Fibroblast of the conjunctiva (primary cell): ENCODE measurements around the gene PTPRD.
"Not testable (repeated sequence)": the region's sequence is repeated elsewhere in the genome, so short reads cannot be mapped to it uniquely, and the experiment has no call there.

Source experiments
- DNase-seq: peaks from one replicate; pipeline ENCODE4 v3.0.0-alpha.2; 2010; ENCODE audit warnings: low read depth

The PTPRD gene

GRCh38 chr9:9963841-9964240 lies 649.0 kb downstream of the PTPRD start:
- no peak for DNase-seq

DNA sequence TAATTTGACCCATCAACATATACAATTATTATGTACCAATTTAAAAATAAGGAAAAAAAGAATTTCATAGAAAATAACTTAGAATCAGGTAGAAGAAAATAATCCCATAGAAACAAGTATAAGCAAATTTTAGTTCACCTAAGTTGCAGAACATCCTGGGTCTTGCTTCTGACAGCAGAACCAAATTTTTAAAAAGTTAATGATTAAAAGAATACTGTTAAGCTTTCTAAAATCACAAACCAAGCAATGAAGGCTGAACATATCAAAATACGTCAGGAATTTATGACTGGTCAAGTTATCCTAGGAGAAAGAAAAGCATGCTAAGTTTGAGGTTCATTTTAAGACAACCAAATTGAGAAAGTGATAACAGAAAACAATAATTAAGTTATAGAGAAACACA lies 650.9 kb downstream of the PTPRD start:
- no peak for DNase-seq

DNA sequence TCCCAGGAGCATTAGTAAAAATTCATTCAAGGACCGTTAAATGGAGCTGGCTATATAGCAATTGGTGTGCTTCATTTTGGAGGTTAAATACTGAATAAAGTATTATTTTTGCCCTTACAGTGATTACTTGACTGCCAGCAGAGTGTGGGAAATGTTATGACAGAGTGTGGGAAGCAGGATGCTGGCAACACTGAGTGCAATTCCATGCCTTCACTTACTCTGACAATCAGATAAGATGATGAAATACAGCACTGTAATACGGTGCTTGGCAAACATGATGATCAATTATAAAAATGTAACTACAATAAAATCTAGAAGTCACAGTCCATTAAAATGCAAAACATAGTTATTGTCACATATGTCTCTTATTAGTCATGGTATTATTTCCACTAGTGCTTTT lies 651.3 kb downstream of the PTPRD start:
- DNase-seq = no peak

- no peak for DNase-seq
These were observed 661.1 kb downstream of the PTPRD start for GRCh38 chr9:9951556-9952160.

DNA sequence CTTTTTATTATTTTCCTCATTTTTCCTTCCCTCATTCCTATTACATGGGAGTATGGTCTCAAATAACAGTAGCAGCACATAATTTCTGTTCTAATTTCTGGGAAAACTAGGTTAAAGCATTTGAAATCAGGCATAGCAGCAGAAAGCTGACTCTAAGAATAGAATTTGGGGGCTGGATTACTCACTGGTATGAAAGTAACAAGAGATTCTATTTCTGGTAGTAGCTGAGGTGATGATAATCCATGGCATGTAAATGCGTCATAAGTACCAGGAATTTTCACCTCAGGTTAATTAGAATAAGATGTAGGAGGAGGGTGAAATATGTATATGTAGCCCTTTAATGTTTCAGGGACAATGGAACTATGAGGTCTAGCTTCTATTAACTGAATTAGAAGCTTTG lies 662.0 kb downstream of the PTPRD start:
- no peak for DNase-seq

- DNase-seq = no peak
These were observed 662.8 kb downstream of the PTPRD start for GRCh38 chr9:9949978-9950377.

DNA sequence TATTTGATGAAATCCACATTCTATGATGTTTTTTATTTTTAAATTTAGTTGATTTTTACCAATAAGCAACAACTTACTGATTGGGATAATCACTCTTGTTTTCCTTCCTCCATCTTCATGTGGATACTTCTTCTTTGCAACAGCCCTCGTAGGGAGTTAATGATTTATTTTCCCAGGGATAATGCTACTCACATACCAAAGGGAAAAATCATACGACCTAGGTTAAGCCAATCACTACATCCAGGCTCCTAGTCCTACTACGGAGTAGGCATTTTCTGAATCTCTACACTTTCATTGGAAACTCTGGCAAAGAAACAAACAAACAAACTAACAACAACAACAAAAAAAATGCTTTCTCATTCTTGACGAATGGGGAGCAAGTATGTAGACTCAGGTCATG lies 663.4 kb downstream of the PTPRD start:
- no peak for DNase-seq

DNA sequence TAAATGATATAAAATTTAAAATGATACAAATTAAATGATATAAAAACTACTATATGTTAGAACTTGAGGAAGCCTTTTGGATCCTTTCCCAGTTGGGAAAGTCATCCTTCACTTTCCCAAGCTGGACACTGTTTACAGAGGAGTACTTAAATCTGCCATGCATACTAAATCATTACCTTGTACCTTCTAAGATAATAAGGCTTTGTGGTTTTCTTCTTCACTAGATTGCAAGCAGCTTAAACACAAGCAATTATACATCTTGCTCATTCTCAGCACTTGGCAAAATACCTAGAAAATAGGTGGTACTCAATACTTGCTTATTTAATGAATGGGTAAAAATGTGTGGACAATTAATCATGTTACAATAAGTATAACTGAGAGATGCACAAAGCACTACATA lies 666.8 kb downstream of the PTPRD start:
- DNase-seq = no peak

DNA sequence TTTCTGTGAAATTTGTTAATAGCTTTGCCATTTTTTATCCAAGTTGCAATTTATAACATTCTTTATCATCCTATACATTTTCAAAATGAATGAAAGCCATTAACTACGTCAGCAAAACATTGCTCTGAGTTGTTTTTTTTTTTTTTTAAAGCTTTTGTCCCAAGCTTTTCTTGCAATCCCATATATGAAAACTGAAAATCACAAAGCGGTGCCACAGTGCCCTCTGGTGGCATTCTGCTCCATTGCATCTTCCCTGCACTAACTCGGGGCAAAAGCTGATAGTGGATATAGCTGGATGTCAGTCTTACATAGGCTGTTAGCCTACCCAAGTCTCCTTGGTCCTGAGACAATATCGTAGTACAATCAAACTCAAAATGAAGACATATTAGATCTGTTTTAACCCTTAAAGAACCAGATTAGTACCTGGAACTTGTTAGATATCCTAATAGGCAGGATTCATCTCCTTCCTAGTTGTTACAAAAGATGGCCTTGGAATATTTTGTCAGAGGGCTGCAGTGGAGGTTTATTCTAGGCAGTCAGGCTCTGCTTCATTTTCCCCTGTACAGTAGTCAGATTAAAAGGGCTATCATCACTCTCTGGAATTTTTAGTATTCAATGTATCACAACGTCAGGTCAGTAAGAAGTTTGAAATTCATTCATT lies 669.9 kb downstream of the PTPRD start:
- peak; percentile 23 for DNase-seq

DNA sequence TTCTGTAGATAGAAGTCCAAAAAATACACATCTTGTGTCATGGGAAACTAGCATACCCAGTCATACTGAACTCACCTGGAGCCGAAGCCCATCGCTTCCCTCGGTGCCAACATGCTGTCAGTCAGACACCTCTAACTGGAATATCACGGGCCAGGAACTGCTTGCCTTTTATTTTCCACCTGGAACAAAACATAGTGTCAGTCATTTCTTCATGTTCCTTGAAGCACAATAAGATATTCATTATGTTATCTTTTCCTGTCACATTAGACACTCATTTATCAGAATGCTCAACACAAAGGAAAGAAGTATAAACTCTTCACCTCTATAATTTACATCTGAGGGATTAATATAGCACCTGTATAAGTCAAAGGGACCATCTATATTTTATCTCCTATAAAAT lies 674.4 kb downstream of the PTPRD start:
- DNase-seq = no peak

GRCh38 chr9:9931464-9931863 lies 681.3 kb downstream of the PTPRD start:
- DNase-seq = not testable (repeated sequence)

DNA sequence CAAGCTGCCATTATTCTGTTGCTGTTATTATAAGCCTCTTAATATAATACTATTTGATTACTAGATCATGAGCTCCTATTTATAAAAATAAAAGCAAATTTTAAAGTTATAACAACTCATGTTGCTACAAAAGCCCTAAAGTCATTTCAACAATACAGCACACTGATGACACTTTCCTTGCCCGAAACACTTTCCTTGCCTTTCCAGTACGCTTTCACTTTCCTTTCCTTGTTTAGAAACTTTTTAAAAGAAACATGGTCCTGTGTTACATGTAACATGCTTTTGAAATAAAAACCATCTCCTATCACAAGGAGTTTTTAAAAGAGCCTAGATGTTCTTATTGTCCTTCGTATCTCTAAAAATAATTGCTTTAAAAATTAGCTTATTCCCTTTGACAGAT lies 688.4 kb downstream of the PTPRD start:
- no peak for DNase-seq

DNA sequence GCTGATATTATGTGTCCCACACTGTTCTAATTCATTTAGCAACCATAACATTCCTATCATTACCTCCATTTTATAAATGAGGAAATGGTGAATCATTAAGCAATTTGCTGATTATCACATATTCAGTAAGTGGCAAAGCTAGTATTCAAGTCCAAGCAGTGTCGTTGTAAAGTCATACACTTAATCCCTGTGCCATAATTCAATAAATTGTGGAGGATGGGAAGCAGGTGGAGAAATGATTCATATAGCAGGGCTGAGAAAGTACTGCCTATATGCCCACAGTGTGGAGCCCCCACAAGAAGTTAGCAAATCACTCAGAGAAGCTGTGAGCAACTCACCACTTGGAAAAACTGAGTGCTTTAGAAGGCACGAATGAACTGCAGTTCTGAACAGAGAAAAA lies 691.0 kb downstream of the PTPRD start:
- DNase-seq = no peak

- no peak for DNase-seq
These were observed 692.3 kb downstream of the PTPRD start for GRCh38 chr9:9920425-9921060.

GRCh38 chr9:9919174-9919775 lies 693.5 kb downstream of the PTPRD start:
- no peak for DNase-seq

DNA sequence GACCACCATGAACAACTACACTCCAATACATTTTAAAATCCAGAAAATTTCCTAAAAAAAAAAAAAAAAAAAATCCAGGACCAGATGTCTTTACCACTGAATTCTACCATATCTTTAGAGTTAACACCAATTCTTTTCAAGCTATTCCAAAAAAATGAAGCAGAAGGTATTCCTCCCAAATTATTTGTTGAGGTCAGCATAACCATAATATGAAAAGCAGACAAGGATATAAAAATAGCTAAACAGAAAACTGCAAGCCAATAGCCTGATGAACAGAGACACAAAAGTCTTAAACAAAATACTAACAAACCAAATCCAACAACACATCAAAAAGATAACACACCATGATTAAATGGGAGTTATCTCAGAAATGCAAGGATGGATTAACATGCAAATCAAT lies 695.4 kb downstream of the PTPRD start:
- no peak for DNase-seq

- DNase-seq = no peak
These were observed 698.6 kb downstream of the PTPRD start for GRCh38 chr9:9914174-9914573.

- no peak for DNase-seq
These were observed 699.4 kb downstream of the PTPRD start for GRCh38 chr9:9913276-9913832.

DNA sequence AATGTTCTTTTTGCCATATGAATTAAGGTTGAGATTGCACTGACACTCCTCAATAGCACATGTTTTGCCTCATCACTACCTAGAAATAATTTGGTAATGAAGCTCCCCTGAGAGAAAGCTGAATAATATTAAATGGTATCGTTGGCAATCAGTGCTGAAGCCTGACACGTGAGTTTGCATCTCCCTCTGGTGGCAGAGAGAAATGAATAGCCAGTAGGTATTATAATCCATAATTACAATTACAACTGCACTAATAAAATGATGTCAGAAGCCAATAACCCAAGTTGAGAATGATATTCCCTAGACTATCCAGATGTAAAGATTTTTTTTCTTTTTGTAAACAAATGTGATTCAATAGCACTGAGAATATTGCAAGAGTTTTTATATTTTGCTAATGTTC lies 700.3 kb downstream of the PTPRD start:
- DNase-seq = no peak

- no peak for DNase-seq
These were observed 707.1 kb downstream of the PTPRD start for GRCh38 chr9:9905736-9906135.

GRCh38 chr9:9904041-9904440 lies 708.8 kb downstream of the PTPRD start:
- no peak for DNase-seq

DNA sequence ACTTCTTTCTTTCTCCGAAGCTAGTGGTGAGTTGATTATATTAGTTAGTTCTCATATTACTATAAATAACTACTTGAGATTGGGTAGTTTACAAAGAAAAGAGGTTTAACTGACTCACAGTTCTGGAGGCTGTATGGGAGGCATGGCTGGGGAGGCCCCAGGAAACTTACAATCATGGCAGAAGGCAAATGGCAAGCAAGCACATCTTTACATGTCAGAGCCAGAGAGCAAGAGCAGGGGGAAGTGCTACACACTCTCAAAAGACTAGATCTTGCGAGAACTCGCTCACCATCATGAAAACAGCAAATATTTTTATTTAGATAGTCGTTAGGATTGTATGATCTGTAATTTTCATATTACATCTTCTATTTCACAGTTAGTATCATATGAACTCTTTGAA lies 711.2 kb downstream of the PTPRD start:
- no peak for DNase-seq

- DNase-seq = no peak
These were observed 719.0 kb downstream of the PTPRD start for GRCh38 chr9:9893837-9894236.
